HepG2 (cell line): ENCODE measurements around the gene HEATR1. TPM values are rescaled to one million over a fixed set of nuclear protein-coding genes. Genes with fewer than 3 reads are reported as not detected.
A peak's percentile ranks its signal among the peaks of the same experiment; 100 is the strongest.

Source experiments
- CERS6 ChIP-seq: sonication (generic); formaldehyde crosslinking; IDR thresholded peaks from 2 replicates; pipeline ENCODE4 v1.5.0; 2020; ENCODE audit warnings: missing genetic modification reagents
- CTCF ChIP-seq: sonication (generic); formaldehyde crosslinking; IDR thresholded peaks from 2 replicates; pipeline ENCODE4 v1.5.0; 2020; ENCODE audit warnings: mild to moderate bottlenecking, missing genetic modification reagents, moderate library complexity
- FOXJ3 ChIP-seq: sonication (generic); formaldehyde crosslinking; IDR thresholded peaks from 2 replicates; pipeline ENCODE4 v1.4.0; 2020; ENCODE audit warnings: missing genetic modification reagents, mild to moderate bottlenecking, borderline replicate concordance
- GATA4 ChIP-seq: sonication (generic); IDR thresholded peaks from 2 replicates; pipeline ENCODE4 v1.6.1; 2016; ENCODE audit warnings: antibody characterized with exemption, low read depth, borderline replicate concordance
- GATAD2A ChIP-seq: IDR thresholded peaks from 2 replicates; pipeline ENCODE4 v1.6.1; 2016
- HMG20B ChIP-seq: conservative IDR thresholded peaks from 2 replicates; pipeline ENCODE4 v1.6.1; 2016; ENCODE audit warnings: missing genetic modification reagents, missing compliant biosample characterization
- HNF1B ChIP-seq: sonication (generic); formaldehyde crosslinking; IDR thresholded peaks from 2 replicates; pipeline ENCODE4 v1.5.1; 2020; ENCODE audit warnings: mild to moderate bottlenecking, moderate library complexity, missing genetic modification reagents
- HNF4A ChIP-seq: sonication (generic); formaldehyde crosslinking; IDR thresholded peaks from 2 replicates; pipeline ENCODE4 v1.4.0; 2020; ENCODE audit warnings: missing genetic modification reagents
- MAFK ChIP-seq, 2 experiments: IDR thresholded peaks in 1 of 2; conservative IDR thresholded peaks in 1 of 2; 2 replicates each; pipeline ENCODE4 v1.6.1; 2011; ENCODE audit warnings: improper control_type of control experiment in 2 of 2, low read length in 2 of 2
- MED13 ChIP-seq: sonication (generic); formaldehyde crosslinking; IDR thresholded peaks from 2 replicates; pipeline ENCODE4 v1.5.0; 2020; ENCODE audit warnings: missing genetic modification reagents
- NFIC ChIP-seq: IDR thresholded peaks from 2 replicates; pipeline ENCODE4 v1.6.1; 2012; ENCODE audit warnings: mild to moderate bottlenecking, low read length, inconsistent platforms
- NR2F6 ChIP-seq, 2 experiments: IDR thresholded peaks; 2 replicates each; pipeline ENCODE4 v1.6.1; 2016; ENCODE audit warnings: antibody characterized with exemption in 1 of 2, mild to moderate bottlenecking in 1 of 2
- RNF2 ChIP-seq: fragments of 450-650 bp; conservative IDR thresholded peaks from 2 replicates; pipeline ENCODE4 v1.6.1; 2016; ENCODE audit warnings: low read depth
- SALL1 ChIP-seq: sonication (generic); formaldehyde crosslinking; IDR thresholded peaks from 2 replicates; pipeline ENCODE4 v1.8.0; 2022; ENCODE audit warnings: mild to moderate bottlenecking, missing genetic modification reagents
- TCF7 ChIP-seq: sonication (generic); IDR thresholded peaks from 2 replicates; pipeline ENCODE4 v1.6.1; 2016; ENCODE audit warnings: antibody characterized with exemption, low read depth
- ZKSCAN8 ChIP-seq: IDR thresholded peaks from 2 replicates; pipeline ENCODE4 v1.6.1; 2016; ENCODE audit warnings: borderline replicate concordance, missing genetic modification reagents, missing compliant biosample characterization
- ZNF354B ChIP-seq: sonication (generic); formaldehyde crosslinking; IDR thresholded peaks from 2 replicates; pipeline ENCODE4 v1.8.0; 2022; ENCODE audit warnings: mild to moderate bottlenecking, missing genetic modification reagents
- ZNF513 ChIP-seq: sonication (generic); formaldehyde crosslinking; conservative IDR thresholded peaks from 2 replicates; pipeline ENCODE4 v1.5.0; 2020; ENCODE audit warnings: missing genetic modification reagents
- ZNF563 ChIP-seq: sonication (generic); formaldehyde crosslinking; IDR thresholded peaks from 2 replicates; pipeline ENCODE4 v1.8.0; 2022; ENCODE audit warnings: mild to moderate bottlenecking, moderate library complexity, missing genetic modification reagents
- ZNF709 ChIP-seq: sonication (generic); formaldehyde crosslinking; IDR thresholded peaks from 2 replicates; pipeline ENCODE4 v1.5.0; 2020; ENCODE audit warnings: mild to moderate bottlenecking, missing genetic modification reagents
- ZNF770 ChIP-seq: sonication (generic); formaldehyde crosslinking; IDR thresholded peaks from 2 replicates; pipeline ENCODE4 v1.5.0; 2020; ENCODE audit warnings: mild to moderate bottlenecking, missing genetic modification reagents
- ZSCAN31 ChIP-seq: sonication (generic); formaldehyde crosslinking; IDR thresholded peaks from 2 replicates; pipeline ENCODE4 v1.5.0; 2020; ENCODE audit warnings: low read depth, mild to moderate bottlenecking, missing genetic modification reagents
- polyA plus RNA-seq, 8 experiments: library from polyadenylated mRNA; depleted of rRNA in 3 of 8; stranded (reverse) in 7 of 8; unstranded in 1 of 8; fragments of >200 nt; fragmentation: Illumina TruSeq in 4 of 8; extraction: Trizol in 4 of 8; gene quantifications; 2 replicates each; pipeline versions ENCODE4 v1.2.1 to v1.2.3, GENCODE V29; 2011 to 2016; ENCODE audit warnings: low read depth in 4 of 8, missing spikeins in 1 of 8, mixed read lengths in 1 of 8; ENCODE audit not compliant: insufficient read depth in 1 of 8
- total RNA-seq, 5 experiments: library from RNA; depleted of rRNA; stranded (reverse); fragments of >200 nt; fragmentation: Illumina TruSeq; extraction: Trizol; gene quantifications; 2 replicates each; pipeline ENCODE4 v1.2.3, GENCODE V29; 2016; ENCODE audit warnings: low read depth in 1 of 5

Gene HEATR1
- total and polyA plus RNA-seq, 2 of the 13 experiments (the other 11 are each of a cell fraction or from before 2014, with no cell fraction given), result 10.2 to 45.8 TPM

GRCh38 chr1:236514703-236515442, 89.4 kb downstream of the HEATR1 start (continued):
- TF ChIP-seq CERS6 (CRISPR knock-in tag), result no peak
- TF ChIP-seq GATAD2A (CRISPR knock-in tag), result peak; percentile 82
- no peak for TF ChIP-seq FOXJ3 (CRISPR knock-in tag)
- no peak for TF ChIP-seq ZNF709 (CRISPR knock-in tag)
- no peak for TF ChIP-seq ZNF354B (CRISPR knock-in tag)
- peak; percentile 82; the same call in 1 of the 2 replicates for TF ChIP-seq NFIC
- no peak for TF ChIP-seq ZNF513 (CRISPR knock-in tag)
- peak; percentile 20; the same call in 1 of the 2 replicates for TF ChIP-seq GATA4
- TF ChIP-seq SALL1 (CRISPR knock-in tag), result no peak; the same call in 1 of the 2 replicates
- no peak for TF ChIP-seq ZNF770 (CRISPR knock-in tag)
- TF ChIP-seq ZKSCAN8 (CRISPR knock-in tag), result peak; percentile 60; the same call in 1 of the 2 replicates
- TF ChIP-seq HMG20B, result no peak
- no peak for TF ChIP-seq CTCF (CRISPR knock-in tag)
- no peak; the same call in 1 of the 2 replicates for TF ChIP-seq TCF7
- TF ChIP-seq HNF1B (CRISPR knock-in tag), result no peak
- TF ChIP-seq ZSCAN31 (CRISPR knock-in tag), result no peak
- peak; percentile 45; the same call in 1 of the 2 replicates for TF ChIP-seq HNF4A (CRISPR knock-in tag)
- TF ChIP-seq MED13 (CRISPR knock-in tag), result no peak
- peak; percentile 40; the same call in 1 of the 2 replicates for TF ChIP-seq NR2F6 (IDR thresholded peaks at IDR 0.05)
- TF ChIP-seq NR2F6 (CRISPR knock-in tag; IDR thresholded peaks at IDR 0.05), result peak; percentile 41; the same call in 1 of the 2 replicates
- no peak for TF ChIP-seq ZNF563 (CRISPR knock-in tag)
- TF ChIP-seq MAFK (conservative IDR thresholded peaks at IDR 0.05 in 1 of 2, IDR thresholded peaks at IDR 0.05 in 1 of 2; ENCODE audit: low read length in 2 of 2), result 0 out of 4 replicates have a peak, but pooled peaks have one; percentile 21 to 25
- no peak for TF ChIP-seq RNF2
